IMR-90 (cell line): ENCODE measurements around the gene GRM2. TPM values are rescaled to one million over a fixed set of nuclear protein-coding genes. Genes with fewer than 3 reads are reported as not detected.

Experiments used
- ATAC-seq: fragments of 200-7000 bp; cut with Tn5 transposase; 2 replicates; pipeline ENCODE4 v1.9.1; 2020; ENCODE audit warnings: low read depth, mild to moderate bottlenecking, moderate library complexity
- BruUV-seq: library from RNA; stranded (reverse); fragments of 400-500 nt; replicated peaks from 2 replicates; lab custom pipeline; 2021; lab: Mats Ljungman, UMichigan
- CTCF ChIA-PET: fragments of 300-600 bp; formaldehyde crosslinking; extraction: SDS; loops from one replicate; lab custom pipeline; 2021; ENCODE audit warnings: antibody characterized with exemption; lab: Yijun Ruan, JAX
- POLR2A ChIA-PET: fragments of 300-600 bp; sonication (Branson Sonifier 250); formaldehyde crosslinking; loops from one replicate; lab custom pipeline; 2022; ENCODE audit warnings: antibody characterized with exemption; ENCODE audit not compliant: unreplicated experiment; lab: Charles Lee
- DNase-seq: peaks from one replicate; pipeline ENCODE4 v3.0.0; 2013
- H2AFZ ChIP-seq: replicated peaks from 2 replicates; pipeline ENCODE3; 2013; ENCODE audit warnings: low read length, mild to moderate bottlenecking; ENCODE audit not compliant: poor library complexity
- H2AK5ac ChIP-seq: 2 replicates; pipeline ENCODE4 v1.6.1; 2013; ENCODE audit warnings: low read depth, low read length, inconsistent platforms
- H2AK9ac ChIP-seq: replicated peaks from 2 replicates; pipeline ENCODE3; 2013; ENCODE audit warnings: mild to moderate bottlenecking, low read depth, low read length, moderate library complexity; ENCODE audit not compliant: poor library complexity
- H2BK120ac ChIP-seq: 2 replicates; pipeline ENCODE4 v1.6.1; 2013; ENCODE audit warnings: low read depth, low read length, inconsistent platforms
- H2BK15ac ChIP-seq: 3 replicates; pipeline ENCODE4 v1.6.1; 2013; ENCODE audit warnings: low read depth, low read length, inconsistent platforms
- H2BK20ac ChIP-seq: 2 replicates; pipeline ENCODE4 v1.6.1; 2013; ENCODE audit warnings: low read depth, mild to moderate bottlenecking, inconsistent platforms, low read length, moderate library complexity
- H2BK5ac ChIP-seq: 2 replicates; pipeline ENCODE4 v1.6.1; 2013; ENCODE audit warnings: mild to moderate bottlenecking, low read depth, low read length, inconsistent platforms; ENCODE audit not compliant: poor library complexity, severe bottlenecking
- H3K14ac ChIP-seq: replicated peaks from 2 replicates; pipeline ENCODE4 v1.6.1; 2013; ENCODE audit warnings: low read depth, low read length, inconsistent platforms
- H3K18ac ChIP-seq: 2 replicates; pipeline ENCODE4 v1.6.1; 2013; ENCODE audit warnings: low read depth, low read length, control low read depth
- H3K23ac ChIP-seq: 2 replicates; pipeline ENCODE4 v1.6.1; 2013; ENCODE audit warnings: low read depth, low read length, inconsistent platforms
- H3K27ac ChIP-seq: 2 replicates; pipeline ENCODE4 v1.5.1; 2013; ENCODE audit warnings: mild to moderate bottlenecking, control low read depth, low read length; ENCODE audit not compliant: insufficient read depth
- H3K27me3 ChIP-seq: 2 replicates; pipeline ENCODE4 v1.6.1; 2013; ENCODE audit warnings: low read length; ENCODE audit not compliant: control insufficient read depth, insufficient read depth
- H3K36me3 ChIP-seq: 2 replicates; pipeline ENCODE4 v1.6.1; 2013; ENCODE audit warnings: low read length, mixed read lengths; ENCODE audit not compliant: control insufficient read depth, insufficient read depth
- H3K4ac ChIP-seq: 2 replicates; pipeline ENCODE4 v1.6.1; 2013; ENCODE audit warnings: low read depth, low read length, inconsistent platforms
- H3K4me1 ChIP-seq: 2 replicates; pipeline ENCODE4 v1.6.1; 2013; ENCODE audit warnings: low read length, mixed read lengths; ENCODE audit not compliant: control insufficient read depth, insufficient read depth
- H3K4me2 ChIP-seq: 2 replicates; pipeline ENCODE4 v1.6.1; 2013; ENCODE audit warnings: low read depth, mild to moderate bottlenecking, control low read depth, low read length, moderate library complexity
- H3K4me3 ChIP-seq: 2 replicates; pipeline ENCODE4 v1.5.1; 2013; ENCODE audit warnings: low read depth, mild to moderate bottlenecking, control low read depth, low read length, moderate library complexity; ENCODE audit not compliant: insufficient read depth
- H3K56ac ChIP-seq: 2 replicates; pipeline ENCODE4 v1.6.1; 2013; ENCODE audit warnings: low read length, inconsistent platforms; ENCODE audit not compliant: insufficient read depth; ENCODE audit errors: extremely low read depth
- H3K79me1 ChIP-seq, 2 experiments: 2 replicates each; pipeline ENCODE4 v1.6.1; 2013; ENCODE audit warnings: low read length in 2 of 2, inconsistent platforms in 1 of 2, low read depth in 1 of 2
- H3K9ac ChIP-seq: 2 replicates; pipeline ENCODE4 v1.6.1; 2013; ENCODE audit warnings: low read depth, low read length, control low read depth
- H3K9me1 ChIP-seq: 2 replicates; pipeline ENCODE4 v1.6.1; 2013; ENCODE audit warnings: low read length, inconsistent platforms; ENCODE audit not compliant: insufficient read depth
- H3K9me3 ChIP-seq: 2 replicates; pipeline ENCODE4 v1.6.1; 2013; ENCODE audit warnings: low read length; ENCODE audit not compliant: control insufficient read depth, insufficient read depth
- H4K20me1 ChIP-seq: 2 replicates; pipeline ENCODE4 v1.6.1; 2013; ENCODE audit warnings: low read length, inconsistent platforms; ENCODE audit not compliant: insufficient read depth
- H4K5ac ChIP-seq: 2 replicates; pipeline ENCODE4 v1.6.1; 2013; ENCODE audit warnings: mild to moderate bottlenecking, low read depth, low read length, control low read depth
- H4K8ac ChIP-seq, 2 experiments: 2 replicates each; pipeline ENCODE4 v1.6.1; 2013; ENCODE audit warnings: low read depth in 2 of 2, low read length in 2 of 2, control low read depth in 1 of 2, inconsistent platforms in 1 of 2
- H4K91ac ChIP-seq: 2 replicates; pipeline ENCODE4 v1.6.1; 2013; ENCODE audit warnings: low read depth, low read length, inconsistent platforms; ENCODE audit not compliant: insufficient read depth
- BHLHE40 ChIP-seq: fragments of 150-350 bp; IDR thresholded peaks from 2 replicates; pipeline ENCODE4 v1.6.1; 2016; ENCODE audit warnings: mild to moderate bottlenecking, low read depth, low read length
- CEBPB ChIP-seq: IDR thresholded peaks from 2 replicates; pipeline ENCODE4 v1.6.1; 2012; ENCODE audit warnings: low read depth, low read length, improper control_type of control experiment
- CHD1 ChIP-seq: IDR thresholded peaks from 2 replicates; pipeline ENCODE4 v1.6.1; 2012; ENCODE audit warnings: low read depth, low read length, improper control_type of control experiment
- FOS ChIP-seq: fragments of 150-350 bp; IDR thresholded peaks from 2 replicates; pipeline ENCODE4 v1.6.1; 2016; ENCODE audit warnings: low read depth, low read length
- MAFK ChIP-seq: IDR thresholded peaks from 2 replicates; pipeline ENCODE4 v1.6.1; 2012; ENCODE audit warnings: low read depth, low read length, improper control_type of control experiment
- MAZ ChIP-seq: IDR thresholded peaks from 2 replicates; pipeline ENCODE4 v1.6.1; 2012; ENCODE audit warnings: low read depth, mild to moderate bottlenecking, low read length, improper control_type of control experiment, moderate library complexity, borderline replicate concordance
- MXI1 ChIP-seq: IDR thresholded peaks from 2 replicates; pipeline ENCODE4 v1.6.1; 2012; ENCODE audit warnings: low read depth, mild to moderate bottlenecking, low read length, moderate library complexity, borderline replicate concordance
- NFE2L2 ChIP-seq: fragments of 150-350 bp; IDR thresholded peaks from 2 replicates; pipeline ENCODE4 v1.6.1; 2016; ENCODE audit warnings: low read depth, mild to moderate bottlenecking, low read length
- POLR2A ChIP-seq: IDR thresholded peaks from 2 replicates; pipeline ENCODE4 v1.6.1; 2012; ENCODE audit warnings: mild to moderate bottlenecking, low read depth, low read length
- RAD21 ChIP-seq: IDR thresholded peaks from 2 replicates; pipeline ENCODE4 v1.6.1; 2012; ENCODE audit warnings: low read length, improper control_type of control experiment
- RCOR1 ChIP-seq: IDR thresholded peaks from 2 replicates; pipeline ENCODE4 v1.6.1; 2012; ENCODE audit warnings: mild to moderate bottlenecking, low read length, improper control_type of control experiment; ENCODE audit not compliant: insufficient replicate concordance
- RFX5 ChIP-seq: IDR thresholded peaks from 2 replicates; pipeline ENCODE4 v1.8.0; 2012; ENCODE audit warnings: low read depth, mild to moderate bottlenecking, low read length, moderate library complexity
- SMC3 ChIP-seq: fragments of 150-350 bp; IDR thresholded peaks from 2 replicates; pipeline ENCODE4 v1.6.1; 2016; ENCODE audit warnings: low read depth, mild to moderate bottlenecking, antibody characterized with exemption, low read length, moderate library complexity
- WGBS, 2 experiments: methylation state at CpG; one replicate each; pipeline versions ENCODE4 v1.1.5 to v1.1.7; 2013; ENCODE audit warnings: missing lambda C conversion rate in 2 of 2; ENCODE audit not compliant: insufficient read length in 1 of 2; ENCODE audit errors: extremely low coverage in 2 of 2; 5-methylcytosine and 5-hydroxymethylcytosine counted together
- dilution Hi-C: fragments of 300-500 bp; cut with HindIII; formaldehyde crosslinking; loops from one replicate; pipeline ENCODE4 v1.14.3; 2018; ENCODE audit warnings: low sequenced_read_pairs; ENCODE audit not compliant: unreplicated experiment
- in situ Hi-C: fragments of 300-500 bp; cut with MboI; formaldehyde crosslinking; loops from 3 replicates; pipeline ENCODE4 v1.14.3; 2019; ENCODE audit warnings: low sequenced_read_pairs, inconsistent platforms, mixed read lengths
- intact Hi-C: fragments of 100-400 bp; cut with micrococcal nuclease; formaldehyde crosslinking; loops from 2 replicates; pipeline ENCODE4 v1.10.0; 2022
- polyA plus RNA-seq, 3 experiments: library from polyadenylated mRNA; depleted of rRNA; stranded (reverse); fragments of >200 nt; gene quantifications; 2 replicates each; pipeline ENCODE4 v1.2.3, GENCODE V29; 2012; ENCODE audit warnings: low replicate concordance in 1 of 3
- total RNA-seq: library from RNA; depleted of rRNA; stranded (reverse); fragments of >200 nt; gene quantifications from 2 replicates; pipeline ENCODE4 v1.2.3, GENCODE V29; 2012
- TF ChIP-seq, protein P1 (sequence below): fragments of 150-350 bp; IDR thresholded peaks from 2 replicates; pipeline ENCODE4 v1.6.1; 2016; ENCODE audit warnings: low read depth, mild to moderate bottlenecking, low read length, moderate library complexity, borderline replicate concordance
- TF ChIP-seq, protein P2 (sequence below): fragments of 150-350 bp; IDR thresholded peaks from 2 replicates; pipeline ENCODE4 v1.6.1; 2017; ENCODE audit warnings: mild to moderate bottlenecking, antibody characterized with exemption, low read length, low read depth
- TF ChIP-seq, protein P3 (sequence below): conservative IDR thresholded peaks from 2 replicates; pipeline ENCODE4 v1.5.1; 2012; ENCODE audit warnings: mild to moderate bottlenecking, low read depth, low read length, improper control_type of control experiment

GRM2 gene
- total and polyA plus RNA-seq, 2 of the 4 experiments (the other 2 are of a cell fraction): under 0.01 to 0.14 TPM

GRCh38 chr3:51698209-51698608, 8.7 kb upstream of the GRM2 start:
- Histone ChIP-seq H3K18ac (no peak overlapping the region), H4K91ac (no peak overlapping the region), H3K4me3 (no peak overlapping the region), H4K20me1 (peaks cover 10% of the 10 kb centered on the region; the same call in 1 of the 2 replicates), H3K14ac (no peak overlapping the region), H2BK15ac (no peak overlapping the region), H3K56ac (no peak overlapping the region), H3K36me3 (peaks cover 35% of the 10 kb centered on the region), H3K4me1 (no peaks in the 10 kb centered on the region), H2AK9ac (no peak overlapping the region), H2AFZ (no peak overlapping the region), H2BK120ac (no peak overlapping the region), H3K9me1 (no peaks in the 10 kb centered on the region), H3K79me1 (peaks cover 0 to 3% of the 10 kb centered on the region in 2 experiments; a peak in 1 of 4 replicates), H3K27ac (no peak overlapping the region), H4K8ac (no peak overlapping the region), H3K4me2 (no peak overlapping the region), H3K27me3 (no peaks in the 10 kb centered on the region), H2BK20ac (no peak overlapping the region), H2AK5ac (no peak overlapping the region), H3K4ac (no peak overlapping the region), H3K9me3 (no peaks in the 10 kb centered on the region), H2BK5ac (no peak overlapping the region), H4K5ac (no peak overlapping the region), H3K9ac (no peak overlapping the region), H3K23ac (no peak overlapping the region)
- intact Hi-C loops (no loop called here), in situ Hi-C loops (loop anchor here (25.0 kb wide), 1 partner anchor 1086 kb away; the partner anchor contains the start of genes CISH and MAPKAPK3), dilution Hi-C loops (no loop called here)
- TF ChIP-seq RAD21 (no peak), BHLHE40 (no peak), POLR2A (no peak), SMC3 (no peak), RCOR1 (no peak), NFE2L2 (no peak), FOS (no peak), CEBPB (no peak), MXI1 (no peak), MAZ (no peak), RFX5 (no peak), MAFK (no peak), CHD1 (no peak)
- TF ChIP-seq, protein P1, sequence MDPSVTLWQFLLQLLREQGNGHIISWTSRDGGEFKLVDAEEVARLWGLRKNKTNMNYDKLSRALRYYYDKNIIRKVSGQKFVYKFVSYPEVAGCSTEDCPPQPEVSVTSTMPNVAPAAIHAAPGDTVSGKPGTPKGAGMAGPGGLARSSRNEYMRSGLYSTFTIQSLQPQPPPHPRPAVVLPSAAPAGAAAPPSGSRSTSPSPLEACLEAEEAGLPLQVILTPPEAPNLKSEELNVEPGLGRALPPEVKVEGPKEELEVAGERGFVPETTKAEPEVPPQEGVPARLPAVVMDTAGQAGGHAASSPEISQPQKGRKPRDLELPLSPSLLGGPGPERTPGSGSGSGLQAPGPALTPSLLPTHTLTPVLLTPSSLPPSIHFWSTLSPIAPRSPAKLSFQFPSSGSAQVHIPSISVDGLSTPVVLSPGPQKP: no peak
- TF ChIP-seq, protein P2, sequence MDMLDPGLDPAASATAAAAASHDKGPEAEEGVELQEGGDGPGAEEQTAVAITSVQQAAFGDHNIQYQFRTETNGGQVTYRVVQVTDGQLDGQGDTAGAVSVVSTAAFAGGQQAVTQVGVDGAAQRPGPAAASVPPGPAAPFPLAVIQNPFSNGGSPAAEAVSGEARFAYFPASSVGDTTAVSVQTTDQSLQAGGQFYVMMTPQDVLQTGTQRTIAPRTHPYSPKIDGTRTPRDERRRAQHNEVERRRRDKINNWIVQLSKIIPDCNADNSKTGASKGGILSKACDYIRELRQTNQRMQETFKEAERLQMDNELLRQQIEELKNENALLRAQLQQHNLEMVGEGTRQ: no peak
- TF ChIP-seq, protein P3, sequence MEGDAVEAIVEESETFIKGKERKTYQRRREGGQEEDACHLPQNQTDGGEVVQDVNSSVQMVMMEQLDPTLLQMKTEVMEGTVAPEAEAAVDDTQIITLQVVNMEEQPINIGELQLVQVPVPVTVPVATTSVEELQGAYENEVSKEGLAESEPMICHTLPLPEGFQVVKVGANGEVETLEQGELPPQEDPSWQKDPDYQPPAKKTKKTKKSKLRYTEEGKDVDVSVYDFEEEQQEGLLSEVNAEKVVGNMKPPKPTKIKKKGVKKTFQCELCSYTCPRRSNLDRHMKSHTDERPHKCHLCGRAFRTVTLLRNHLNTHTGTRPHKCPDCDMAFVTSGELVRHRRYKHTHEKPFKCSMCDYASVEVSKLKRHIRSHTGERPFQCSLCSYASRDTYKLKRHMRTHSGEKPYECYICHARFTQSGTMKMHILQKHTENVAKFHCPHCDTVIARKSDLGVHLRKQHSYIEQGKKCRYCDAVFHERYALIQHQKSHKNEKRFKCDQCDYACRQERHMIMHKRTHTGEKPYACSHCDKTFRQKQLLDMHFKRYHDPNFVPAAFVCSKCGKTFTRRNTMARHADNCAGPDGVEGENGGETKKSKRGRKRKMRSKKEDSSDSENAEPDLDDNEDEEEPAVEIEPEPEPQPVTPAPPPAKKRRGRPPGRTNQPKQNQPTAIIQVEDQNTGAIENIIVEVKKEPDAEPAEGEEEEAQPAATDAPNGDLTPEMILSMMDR: no peak
- 96% methylated on average over 4 of the region's 6 CpGs; no CpG with 5 or more reads in 1 of the 2 experiments for WGBS, 2 experiments
- CTCF ChIA-PET: no interaction called here
- DNase-seq (no peak), ATAC-seq (no peak)
- no TSS peak for BruUV-seq
- POLR2A ChIA-PET: no interaction called here
